Caco-2 (cell line): ENCODE data around the gene MAPK8IP3. TPM values are rescaled to one million over a fixed set of nuclear protein-coding genes. Genes with fewer than 3 reads are reported as not detected.

Experiments
- BruUV-seq: library from RNA; stranded (reverse); fragments of 400-500 nt; replicated peaks from 2 replicates; lab custom pipeline; 2021; lab: Mats Ljungman, UMichigan
- CTCF ChIA-PET: fragments of 300-600 bp; sonication (Branson Sonifier 250); formaldehyde crosslinking; loops from one replicate; lab custom pipeline; 2022; ENCODE audit warnings: antibody characterized with exemption; lab: Charles Lee
- POLR2A ChIA-PET: fragments of 300-600 bp; sonication (Branson Sonifier 250); formaldehyde crosslinking; loops from one replicate; lab custom pipeline; 2022; ENCODE audit warnings: antibody characterized with exemption; lab: Charles Lee
- DNase-seq, 2 experiments: peaks; one replicate each; pipeline versions ENCODE4 v3.0.0 to v3.0.0-alpha.2; 2020 to 2022
- H3K27me3 ChIP-seq: replicated peaks from 2 replicates; pipeline ENCODE4 v1.6.0; 2011; ENCODE audit warnings: low read length; ENCODE audit not compliant: control insufficient read depth, insufficient read depth
- H3K36me3 ChIP-seq: 2 replicates; pipeline ENCODE4 v1.5.1; 2011; ENCODE audit warnings: low read length; ENCODE audit not compliant: control insufficient read depth, insufficient read depth
- H3K4me1 ChIP-seq: fragments of 250-450 bp; sonication (Bioruptor Pico); 2 replicates; pipeline ENCODE4 v1.5.1; 2020; ENCODE audit warnings: mild to moderate bottlenecking
- H3K4me3 ChIP-seq: 2 replicates; pipeline ENCODE4 v1.5.1; 2011; ENCODE audit warnings: low read depth, mild to moderate bottlenecking, control low read depth, low read length
- H3K9me3 ChIP-seq: fragments of 250-450 bp; sonication (Bioruptor Pico); 2 replicates; pipeline ENCODE4 v1.5.1; 2020; ENCODE audit warnings: mild to moderate bottlenecking, moderate library complexity
- H3K27ac Mint-ChIP-seq: one replicate; pipeline ENCODE4 v1.8.0; 2022; ENCODE audit warnings: mixed read lengths; ENCODE audit not compliant: unreplicated experiment
- H3K27me3 Mint-ChIP-seq: one replicate; pipeline ENCODE4 v1.8.0; 2022; ENCODE audit warnings: mixed read lengths; ENCODE audit not compliant: insufficient read depth, unreplicated experiment
- H3K36me3 Mint-ChIP-seq: one replicate; pipeline ENCODE4 v1.8.0; 2022; ENCODE audit warnings: mild to moderate bottlenecking, mixed read lengths; ENCODE audit not compliant: insufficient read depth, unreplicated experiment
- H3K4me1 Mint-ChIP-seq: one replicate; pipeline ENCODE4 v1.8.0; 2022; ENCODE audit warnings: low read depth, mixed read lengths; ENCODE audit not compliant: unreplicated experiment
- H3K4me3 Mint-ChIP-seq: one replicate; pipeline ENCODE4 v1.8.0; 2022; ENCODE audit warnings: mild to moderate bottlenecking, moderate library complexity, mixed read lengths; ENCODE audit not compliant: unreplicated experiment
- H3K9me3 Mint-ChIP-seq: one replicate; pipeline ENCODE4 v1.8.0; 2022; ENCODE audit warnings: mixed read lengths; ENCODE audit not compliant: unreplicated experiment
- intact Hi-C: fragments of 100-400 bp; cut with micrococcal nuclease; formaldehyde crosslinking; loops from one replicate; pipeline ENCODE4 v1.10.0; 2022; ENCODE audit not compliant: unreplicated experiment
- total RNA-seq: library from RNA; stranded (reverse); gene quantifications from 2 replicates; pipeline ENCODE4 v1.2.3, GENCODE V29; 2022
- TF ChIP-seq, protein P1 (sequence below), 2 experiments: fragments of 200-600 bp in 1 of 2; IDR thresholded peaks; 1 replicate in 1 of 2; 2 replicates in 1 of 2; pipeline versions ENCODE4 v1.5.1 to v1.8.0; 2011 to 2022; ENCODE audit warnings: antibody characterized with exemption in 1 of 2, control low read depth in 1 of 2, inconsistent platforms in 1 of 2, low read depth in 1 of 2, low read length in 1 of 2, mild to moderate bottlenecking in 1 of 2, moderate library complexity in 1 of 2; ENCODE audit not compliant: insufficient read depth in 1 of 2, severe bottlenecking in 1 of 2, unreplicated experiment in 1 of 2

The MAPK8IP3 gene
- total RNA-seq, 1 experiment from 2014 or later, result 60.5 TPM

GRCh38 chr16:1768061-1768766 is 62.2 kb downstream of the MAPK8IP3 start:
- Mint-ChIP-seq H3K4me1 (no peaks in the 10 kb centered on the region), H3K27me3 (no peaks in the 10 kb centered on the region), H3K27ac (no peak overlapping the region), H3K36me3 (peaks cover 65% of the 10 kb centered on the region), H3K9me3 (no peaks in the 10 kb centered on the region), H3K4me3 (no peak overlapping the region)
- ChIA-PET POLR2A (no interaction called here), CTCF (no interaction called here)
- Histone ChIP-seq H3K4me3 (no peak overlapping the region), H3K36me3 (no peaks in the 10 kb centered on the region), H3K4me1 (no peaks in the 10 kb centered on the region), H3K27me3 (no peaks in the 10 kb centered on the region), H3K9me3 (no peaks in the 10 kb centered on the region)
- no TSS peak for BruUV-seq
- intact Hi-C loops, result no loop called here
- TF ChIP-seq, protein P1, sequence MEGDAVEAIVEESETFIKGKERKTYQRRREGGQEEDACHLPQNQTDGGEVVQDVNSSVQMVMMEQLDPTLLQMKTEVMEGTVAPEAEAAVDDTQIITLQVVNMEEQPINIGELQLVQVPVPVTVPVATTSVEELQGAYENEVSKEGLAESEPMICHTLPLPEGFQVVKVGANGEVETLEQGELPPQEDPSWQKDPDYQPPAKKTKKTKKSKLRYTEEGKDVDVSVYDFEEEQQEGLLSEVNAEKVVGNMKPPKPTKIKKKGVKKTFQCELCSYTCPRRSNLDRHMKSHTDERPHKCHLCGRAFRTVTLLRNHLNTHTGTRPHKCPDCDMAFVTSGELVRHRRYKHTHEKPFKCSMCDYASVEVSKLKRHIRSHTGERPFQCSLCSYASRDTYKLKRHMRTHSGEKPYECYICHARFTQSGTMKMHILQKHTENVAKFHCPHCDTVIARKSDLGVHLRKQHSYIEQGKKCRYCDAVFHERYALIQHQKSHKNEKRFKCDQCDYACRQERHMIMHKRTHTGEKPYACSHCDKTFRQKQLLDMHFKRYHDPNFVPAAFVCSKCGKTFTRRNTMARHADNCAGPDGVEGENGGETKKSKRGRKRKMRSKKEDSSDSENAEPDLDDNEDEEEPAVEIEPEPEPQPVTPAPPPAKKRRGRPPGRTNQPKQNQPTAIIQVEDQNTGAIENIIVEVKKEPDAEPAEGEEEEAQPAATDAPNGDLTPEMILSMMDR (IDR thresholded peaks at IDR 0.05; ENCODE audit: insufficient read depth in 1 of 2, low read depth in 1 of 2, low read length in 1 of 2, severe bottlenecking in 1 of 2, unreplicated experiment in 1 of 2), result no peak
- DNase-seq, result no peak

DNA sequence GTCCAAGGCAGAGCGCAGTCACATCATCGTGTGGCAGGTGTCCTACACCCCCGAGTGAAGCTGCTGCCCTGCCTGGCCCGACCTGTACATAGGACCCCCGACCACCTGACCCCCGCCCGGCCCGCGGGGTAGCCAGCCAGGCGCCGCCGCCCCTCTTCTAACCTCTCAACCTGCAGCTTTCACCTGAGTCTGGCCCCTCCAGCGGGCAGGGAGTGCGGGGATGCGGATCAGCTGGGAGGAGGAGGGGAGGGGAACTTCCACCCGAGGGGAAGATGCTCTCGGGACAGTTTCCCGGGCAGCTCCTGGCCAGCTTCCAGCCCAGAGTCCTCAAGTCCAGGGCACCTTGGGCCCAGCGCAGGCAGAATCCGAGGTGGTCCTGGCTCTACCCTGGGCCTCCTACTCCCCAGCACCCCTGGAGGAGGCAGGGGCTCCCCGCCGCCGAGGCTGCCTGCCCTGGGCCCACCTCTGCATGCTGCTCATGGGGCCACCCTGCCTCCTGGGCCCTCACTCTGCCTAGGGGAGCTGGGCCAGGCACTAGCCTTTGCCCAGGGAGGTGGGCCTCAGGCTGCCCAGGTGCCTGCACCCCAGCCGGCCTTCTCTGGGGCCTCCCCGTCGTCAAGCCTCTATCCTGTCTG is 62.9 kb downstream of the MAPK8IP3 start:
- Mint-ChIP-seq H3K9me3 (no peaks in the 10 kb centered on the region), H3K27ac (no peak overlapping the region), H3K27me3 (no peaks in the 10 kb centered on the region), H3K36me3 (peaks cover 67% of the 10 kb centered on the region), H3K4me1 (no peaks in the 10 kb centered on the region), H3K4me3 (no peak overlapping the region)
- POLR2A ChIA-PET, result interaction anchor here (0.5 kb wide), 1 partner anchor 219 kb away, joined by 3 read pairs; no protein-coding TSS in a partner anchor
- Histone ChIP-seq H3K4me3 (no peak overlapping the region), H3K9me3 (no peaks in the 10 kb centered on the region), H3K36me3 (no peaks in the 10 kb centered on the region), H3K27me3 (no peaks in the 10 kb centered on the region), H3K4me1 (no peaks in the 10 kb centered on the region)
- CTCF ChIA-PET, result no interaction called here
- intact Hi-C loops, result no loop called here
- BruUV-seq, result no TSS peak
- no peak for DNase-seq
- TF ChIP-seq, protein P1 (IDR thresholded peaks at IDR 0.05; ENCODE audit: insufficient read depth in 1 of 2, low read depth in 1 of 2, low read length in 1 of 2, severe bottlenecking in 1 of 2, unreplicated experiment in 1 of 2), result no peak

GRCh38 chr16:1769402-1770300 is 63.7 kb downstream of the MAPK8IP3 start:
- Histone ChIP-seq H3K36me3 (no peaks in the 10 kb centered on the region), H3K9me3 (no peaks in the 10 kb centered on the region), H3K4me3 (no peak overlapping the region), H3K4me1 (peaks cover 6% of the 10 kb centered on the region), H3K27me3 (no peaks in the 10 kb centered on the region)
- DNase-seq, result no peak
- intact Hi-C loops, result no loop called here
- Mint-ChIP-seq H3K36me3 (peaks cover 67% of the 10 kb centered on the region), H3K9me3 (no peaks in the 10 kb centered on the region), H3K4me3 (no peak overlapping the region), H3K4me1 (no peaks in the 10 kb centered on the region), H3K27ac (no peak overlapping the region), H3K27me3 (no peaks in the 10 kb centered on the region)
- TF ChIP-seq, protein P1 (IDR thresholded peaks at IDR 0.05; ENCODE audit: insufficient read depth in 1 of 2, low read depth in 1 of 2, low read length in 1 of 2, severe bottlenecking in 1 of 2, unreplicated experiment in 1 of 2), result no peak
- ChIA-PET POLR2A (interaction anchor here (0.5 kb wide), 1 partner anchor 220 kb away, joined by 3 read pairs; no protein-coding TSS in a partner anchor), CTCF (no interaction called here)
- BruUV-seq, result no TSS peak
